Gastrocnemius medialis (tissue), 4 donors: ENCODE measurements around the gene ERF. TPM values are rescaled to one million over a fixed set of nuclear protein-coding genes. Genes with fewer than 3 reads are reported as not detected.

Experiments
- ATAC-seq, 2 donors: fragments of 150-250 bp; one replicate each; pipeline ENCODE4 v1.9.1; 2016
- DNase-seq, 2 donors: peaks; one replicate each; pipeline ENCODE4 v3.0.0-alpha.2; 2019
- H3K27ac ChIP-seq, 4 donors: fragments of 200-600 bp; sonication (generic); 1 replicate in 1 of 4; 2 replicates in 3 of 4; pipeline ENCODE4 v1.5.1; 2016 to 2018; ENCODE audit warnings: mild to moderate bottlenecking in 2 of 4, moderate library complexity in 1 of 4
- H3K27me3 ChIP-seq, 3 donors: fragments of 200-600 bp; sonication (generic) in 2 of 3; 1 replicate in 1 of 3; 2 replicates in 2 of 3; pipeline versions ENCODE4 v1.5.1 to v1.6.0; 2016 to 2019; ENCODE audit warnings: mild to moderate bottlenecking in 1 of 3, moderate library complexity in 1 of 3
- H3K36me3 ChIP-seq, 2 donors: fragments of 200-600 bp; sonication (generic) in 1 of 2; one replicate each; pipeline ENCODE4 v1.5.1; 2017 to 2018
- H3K4me1 ChIP-seq, 2 donors: fragments of 200-600 bp; sonication (generic) in 1 of 2; one replicate each; pipeline ENCODE4 v1.5.1; 2016 to 2017; ENCODE audit warnings: mild to moderate bottlenecking in 2 of 2
- H3K4me3 ChIP-seq, 4 donors: fragments of 200-600 bp; sonication (generic) in 3 of 4; 1 replicate in 1 of 4; 2 replicates in 3 of 4; pipeline ENCODE4 v1.5.1; 2016 to 2019; ENCODE audit warnings: mild to moderate bottlenecking in 2 of 4
- H3K9me3 ChIP-seq, 3 donors: fragments of 200-600 bp; sonication (generic) in 2 of 3; 1 replicate in 1 of 3; 2 replicates in 2 of 3; pipeline ENCODE4 v1.5.1; 2016 to 2019
- CTCF ChIP-seq, 5 experiments: fragments of 450-650 bp in 3 of 5; fragments of 200-600 bp in 2 of 5; sonication (generic) in 2 of 5; IDR thresholded peaks in 4 of 5; conservative IDR thresholded peaks in 1 of 5; 1 replicate in 4 of 5; 2 replicates in 1 of 5; pipeline ENCODE4 v1.5.1; 2016 to 2019; ENCODE audit warnings: antibody characterized with exemption in 5 of 5, mild to moderate bottlenecking in 3 of 5, moderate library complexity in 3 of 5
- POLR2A ChIP-seq, 2 donors: fragments of 450-650 bp; IDR thresholded peaks; one replicate each; pipeline ENCODE4 v1.6.1; 2017; ENCODE audit warnings: antibody characterized with exemption in 2 of 2, mild to moderate bottlenecking in 2 of 2, moderate library complexity in 2 of 2
- in situ Hi-C, 4 donors: fragments of 200-750 bp; cut with MboI; loops; one replicate each; pipeline versions ENCODE4 v1.15.0 to v1.8.0; 2017; ENCODE audit warnings: low sequenced_read_pairs in 4 of 4
- intact Hi-C: fragments of 100-400 bp; cut with DNase I; formaldehyde crosslinking; loops from one replicate; pipeline ENCODE4 v1.15.1; 2023; ENCODE audit warnings: low total_unique reads
- total RNA-seq, 4 donors: library from RNA; depleted of rRNA; stranded (reverse); fragments of >200 nt; gene quantifications; one replicate each; pipeline versions ENCODE4 v1.1.0 to v1.2.3, GENCODE V29; 2016

The ERF gene
- total RNA-seq, 4 donors from 2014 or later = 14.0 to 26.7 (median 14.8) TPM

- DNase-seq = no peak
- intact Hi-C loops (no loop called here), in situ Hi-C loops (no loop called here)
- Histone ChIP-seq H3K36me3 (peaks cover 0 to 16% of the 10 kb centered on the region in 2 donors), H3K4me3 (peak overlapping the region in 2 of 4 donors; percentile 90 to 95), H3K9me3 (no peaks in the 10 kb centered on the region), H3K27ac (peak overlapping the region; percentile 95 to 97 (median 96)), H3K27me3 (no peaks in the 10 kb centered on the region), H3K4me1 (peaks cover 65 to 80% of the 10 kb centered on the region in 2 donors)
- ATAC-seq = no peak
- TF ChIP-seq POLR2A (IDR thresholded peaks at IDR 0.05) (no peak), CTCF (IDR thresholded peaks at IDR 0.05 in 4 of 5, conservative IDR thresholded peaks at IDR 0.05 in 1 of 5) (no peak)
These were observed 23.7 kb upstream of the ERF start for GRCh38 chr19:42278452-42279154.

- H3K36me3 ChIP-seq = peaks cover 0 to 22% of the 10 kb centered on the region in 2 donors
- H3K27ac ChIP-seq = peak overlapping the region; percentile 95 to 97 (median 96)
- no peaks in the 10 kb centered on the region for H3K27me3 ChIP-seq
- ATAC-seq = no peak
- in situ Hi-C loops = no loop called here
- TF ChIP-seq POLR2A (IDR thresholded peaks at IDR 0.05) (no peak), CTCF (IDR thresholded peaks at IDR 0.05 in 4 of 5, conservative IDR thresholded peaks at IDR 0.05 in 1 of 5) (no peak)
- intact Hi-C loops = no loop called here
- no peak for DNase-seq
- no peaks in the 10 kb centered on the region for H3K9me3 ChIP-seq
- no peak overlapping the region for H3K4me3 ChIP-seq
- peaks cover 61 to 75% of the 10 kb centered on the region in 2 donors for H3K4me1 ChIP-seq
These were observed 23.0 kb upstream of the ERF start for GRCh38 chr19:42277821-42278451.

- DNase-seq (no peak), ATAC-seq (no peak)
- H3K27ac ChIP-seq = peak overlapping the region; percentile 95 to 97 (median 96)
- peaks cover 53 to 67% of the 10 kb centered on the region in 2 donors for H3K4me1 ChIP-seq
- no peak overlapping the region for H3K4me3 ChIP-seq
- no peak for TF ChIP-seq CTCF (IDR thresholded peaks at IDR 0.05 in 4 of 5, conservative IDR thresholded peaks at IDR 0.05 in 1 of 5)
- TF ChIP-seq POLR2A (IDR thresholded peaks at IDR 0.05) = no peak
- in situ Hi-C loops (no loop called here), intact Hi-C loops (no loop called here)
- no peaks in the 10 kb centered on the region for H3K27me3 ChIP-seq
- H3K9me3 ChIP-seq = no peaks in the 10 kb centered on the region
- peaks cover 0 to 33% of the 10 kb centered on the region in 2 donors for H3K36me3 ChIP-seq
These were observed 21.9 kb upstream of the ERF start for GRCh38 chr19:42276821-42277220.

GRCh38 chr19:42276284-42276683 lies 21.4 kb upstream of the ERF start:
- DNase-seq = no peak

More at GRCh38 chr19:42276284-42276683, 21.4 kb upstream of the ERF start:
- intact Hi-C loops (no loop called here), in situ Hi-C loops (no loop called here)
- Histone ChIP-seq H3K9me3 (no peaks in the 10 kb centered on the region), H3K27ac (peak overlapping the region in 3 of 4 donors; percentile 95 to 97 (median 95)), H3K36me3 (peaks cover 0 to 33% of the 10 kb centered on the region in 2 donors), H3K4me1 (peaks cover 53 to 67% of the 10 kb centered on the region in 2 donors), H3K4me3 (no peak overlapping the region), H3K27me3 (no peaks in the 10 kb centered on the region)
- TF ChIP-seq POLR2A (IDR thresholded peaks at IDR 0.05) = no peak
- TF ChIP-seq CTCF (IDR thresholded peaks at IDR 0.05 in 4 of 5, conservative IDR thresholded peaks at IDR 0.05 in 1 of 5) = no peak
- ATAC-seq = no peak
